WTC11 (cell line): Measurements from ENCODE around the gene HCFC1.

Experiments
- CTCF ChIP-seq: fragments of 200-600 bp; IDR thresholded peaks from 2 replicates; pipeline ENCODE4 v1.8.0; 2022; ENCODE audit warnings: antibody characterized with exemption
- E2F1 ChIP-seq: sonication (generic); formaldehyde crosslinking; IDR thresholded peaks from 2 replicates; pipeline ENCODE4 v1.8.0; 2022; ENCODE audit warnings: mild to moderate bottlenecking, missing genetic modification reagents
- FOXJ3 ChIP-seq: sonication (generic); formaldehyde crosslinking; IDR thresholded peaks from 2 replicates; pipeline ENCODE4 v1.9.0; 2021; ENCODE audit warnings: missing genetic modification reagents, mild to moderate bottlenecking, borderline replicate concordance
- GTF2I ChIP-seq: fragments of 250-450 bp; sonication (Bioruptor Pico); conservative IDR thresholded peaks from 2 replicates; pipeline ENCODE4 v1.4.0; 2021; ENCODE audit warnings: mild to moderate bottlenecking
- JUN ChIP-seq: sonication (generic); formaldehyde crosslinking; IDR thresholded peaks from 2 replicates; pipeline ENCODE4 v1.8.0; 2023; ENCODE audit warnings: mild to moderate bottlenecking, missing genetic modification reagents
- MAX ChIP-seq: sonication (generic); formaldehyde crosslinking; IDR thresholded peaks from 2 replicates; pipeline ENCODE4 v1.8.0; 2022; ENCODE audit warnings: mild to moderate bottlenecking, missing genetic modification reagents
- STAT6 ChIP-seq: sonication (generic); formaldehyde crosslinking; conservative IDR thresholded peaks from 2 replicates; pipeline ENCODE4 v1.8.1; 2023; ENCODE audit warnings: mild to moderate bottlenecking, low read depth, missing genetic modification reagents, moderate library complexity
- TCF7 ChIP-seq: sonication (generic); formaldehyde crosslinking; IDR thresholded peaks from 2 replicates; pipeline ENCODE4 v1.8.0; 2022; ENCODE audit warnings: mild to moderate bottlenecking, low read depth, missing genetic modification reagents, moderate library complexity
- ZBTB21 ChIP-seq: sonication (generic); formaldehyde crosslinking; IDR thresholded peaks from 2 replicates; pipeline ENCODE4 v1.8.1; 2023; ENCODE audit warnings: mild to moderate bottlenecking, missing genetic modification reagents, borderline replicate concordance
- ZNF281 ChIP-seq: sonication (generic); formaldehyde crosslinking; IDR thresholded peaks from 2 replicates; pipeline ENCODE4 v1.8.0; 2023; ENCODE audit warnings: mild to moderate bottlenecking, missing genetic modification reagents

GRCh38 chrX:153951683-153952372 lies 19.8 kb downstream of the HCFC1 start:
- TF ChIP-seq GTF2I (no peak), MAX (CRISPR knock-in tag) (no peak), E2F1 (CRISPR knock-in tag) (no peak), CTCF (no peak), JUN (no peak), FOXJ3 (no peak), TCF7 (CRISPR knock-in tag) (no peak), STAT6 (no peak), ZBTB21 (CRISPR knock-in tag) (no peak), ZNF281 (CRISPR knock-in tag) (no peak)
